K562 (cell line): Measurements from ENCODE around the gene TXNL1. TPM values are rescaled to one million over a fixed set of nuclear protein-coding genes. Genes with fewer than 3 reads are reported as not detected.

Experiments
- IRF2 ChIP-seq: sonication (generic); formaldehyde crosslinking; IDR thresholded peaks from 2 replicates; pipeline ENCODE4 v1.8.1; 2022; ENCODE audit warnings: mild to moderate bottlenecking, missing genetic modification reagents
- NRF1 ChIP-seq, 2 experiments: fragments of 450-650 bp; IDR thresholded peaks in 1 of 2; conservative IDR thresholded peaks in 1 of 2; 2 replicates each; pipeline ENCODE4 v1.6.1; 2014; ENCODE audit warnings: mild to moderate bottlenecking in 2 of 2
- SIN3B ChIP-seq: fragments of 450-650 bp; IDR thresholded peaks from 2 replicates; pipeline ENCODE4 v1.6.1; 2017; ENCODE audit warnings: low read depth, mild to moderate bottlenecking, moderate library complexity
- TAF15 ChIP-seq: fragments of 200-400 bp; formaldehyde crosslinking; IDR thresholded peaks from 2 replicates; pipeline ENCODE4 v1.6.1; 2017; ENCODE audit warnings: mild to moderate bottlenecking, low read depth, low read length, moderate library complexity
- TEAD4 ChIP-seq, 2 experiments: sonication (generic) in 1 of 2; formaldehyde crosslinking in 1 of 2; IDR thresholded peaks; 2 replicates each; pipeline versions ENCODE4 v1.6.1 to v1.8.0; 2012 to 2022; ENCODE audit warnings: borderline replicate concordance in 1 of 2, inconsistent platforms in 1 of 2, low read length in 1 of 2, mild to moderate bottlenecking in 1 of 2, missing genetic modification reagents in 1 of 2
- ZNF184 ChIP-seq: sonication (generic); formaldehyde crosslinking; IDR thresholded peaks from 2 replicates; pipeline ENCODE4 v1.5.0; 2020; ENCODE audit warnings: missing genetic modification reagents
- ZNF232 ChIP-seq: sonication (generic); formaldehyde crosslinking; IDR thresholded peaks from 2 replicates; pipeline ENCODE4 v1.8.0; 2022; ENCODE audit warnings: mild to moderate bottlenecking, missing genetic modification reagents
- ZNF384 ChIP-seq: IDR thresholded peaks from 2 replicates; pipeline ENCODE4 v1.6.1; 2012; ENCODE audit warnings: low read depth, low read length, improper control_type of control experiment
- ZNF77 ChIP-seq: fragments of 250-450 bp; sonication (Bioruptor Pico); IDR thresholded peaks from 2 replicates; pipeline ENCODE4 v1.5.0; 2020
- polyA plus RNA-seq, 8 experiments: library from polyadenylated mRNA; depleted of rRNA in 4 of 8; stranded (reverse) in 5 of 8; unstranded in 3 of 8; fragments of >200 nt; fragmentation: Nextera tagmentation in 2 of 8; fragmentation: Illumina TruSeq in 1 of 8; extraction: Ambion mirVana in 2 of 8; extraction: Trizol in 1 of 8; gene quantifications; 2 replicates each; pipeline versions ENCODE4 v1.2.1 to v1.2.3, GENCODE V29; 2011 to 2014; ENCODE audit warnings: inconsistent platforms in 1 of 8, missing spikeins in 1 of 8
- total RNA-seq, 7 experiments: library from RNA; depleted of rRNA in 6 of 7; stranded (reverse); fragments of >200 nt in 6 of 7; fragmentation: Illumina TruSeq in 2 of 7; extraction: Trizol in 2 of 7; gene quantifications; 2 replicates each; pipeline versions ENCODE4 v1.2.1 to v1.2.3, GENCODE V29; 2011 to 2021; ENCODE audit warnings: low replicate concordance in 1 of 7
- TF ChIP-seq, protein P1 (sequence below), 2 experiments: fragments of 450-650 bp in 1 of 2; IDR thresholded peaks; 2 replicates each; pipeline ENCODE4 v1.6.1; 2011 to 2017; ENCODE audit warnings: low read depth in 2 of 2, antibody characterized with exemption in 1 of 2, borderline replicate concordance in 1 of 2, low read length in 1 of 2, mild to moderate bottlenecking in 1 of 2, mixed read lengths in 1 of 2; ENCODE audit not compliant: control insufficient read depth in 1 of 2
- TF ChIP-seq, protein P2 (sequence below), 2 experiments: fragments of 450-650 bp in 1 of 2; sonication (generic) in 1 of 2; formaldehyde crosslinking in 1 of 2; IDR thresholded peaks; 2 replicates each; pipeline versions ENCODE4 v1.7.1 to v1.9.0; 2016 to 2022; ENCODE audit warnings: inconsistent platforms in 1 of 2, mild to moderate bottlenecking in 1 of 2, missing genetic modification reagents in 1 of 2
- TF ChIP-seq, protein P3 (sequence below): sonication (generic); formaldehyde crosslinking; IDR thresholded peaks from 2 replicates; pipeline ENCODE4 v1.8.0; 2022; ENCODE audit warnings: mild to moderate bottlenecking, missing genetic modification reagents

The TXNL1 gene
- total and polyA plus RNA-seq, 9 of the 15 experiments (the other 6 are each of a cell fraction or from before 2014, with no cell fraction given): 45.4 to 103 (median 65.7) TPM

DNA sequence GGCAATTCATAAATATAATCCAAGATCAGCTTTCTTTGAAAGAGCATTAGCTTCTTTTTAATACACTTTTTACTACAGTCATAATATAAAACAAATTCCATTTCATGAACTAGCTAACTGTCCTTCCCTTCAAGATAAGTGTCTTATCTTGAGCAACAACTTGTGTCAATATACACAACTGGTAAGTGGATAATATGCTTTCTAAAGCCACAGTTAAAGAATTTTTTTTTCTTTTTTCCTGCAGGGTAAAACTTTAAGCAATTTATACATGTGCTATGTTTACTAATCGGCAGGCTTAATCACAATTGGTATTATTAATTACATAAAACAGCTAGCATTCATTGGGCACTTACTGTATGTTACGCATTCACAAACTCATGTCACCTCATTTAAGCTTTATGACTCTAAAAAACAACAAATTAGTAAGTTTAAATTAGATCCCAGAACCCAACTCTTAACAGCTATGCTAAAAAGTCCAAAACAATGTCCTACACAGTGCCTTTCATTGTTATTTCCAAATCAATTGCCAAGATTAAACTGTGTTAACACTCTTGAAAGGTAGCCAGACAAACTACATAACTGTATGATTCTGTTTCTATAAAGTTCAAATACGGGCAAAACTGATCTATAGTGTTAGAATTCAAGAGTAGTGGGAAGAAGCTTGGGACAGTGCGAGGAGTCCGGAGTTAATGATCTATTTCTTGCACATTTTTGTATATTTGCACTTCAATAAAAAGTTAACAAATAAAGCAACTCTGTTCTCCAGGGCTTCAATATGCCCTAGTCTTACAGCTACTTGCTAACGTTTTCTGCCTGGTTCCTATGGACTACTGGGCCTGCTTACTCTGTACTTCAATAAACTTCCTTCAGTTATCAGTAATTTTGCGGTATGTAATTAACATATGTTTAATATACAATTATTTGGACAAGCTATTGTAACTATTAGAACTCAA lies 6.0 kb downstream of the TXNL1 start (continued):
- TF ChIP-seq, protein P1, sequence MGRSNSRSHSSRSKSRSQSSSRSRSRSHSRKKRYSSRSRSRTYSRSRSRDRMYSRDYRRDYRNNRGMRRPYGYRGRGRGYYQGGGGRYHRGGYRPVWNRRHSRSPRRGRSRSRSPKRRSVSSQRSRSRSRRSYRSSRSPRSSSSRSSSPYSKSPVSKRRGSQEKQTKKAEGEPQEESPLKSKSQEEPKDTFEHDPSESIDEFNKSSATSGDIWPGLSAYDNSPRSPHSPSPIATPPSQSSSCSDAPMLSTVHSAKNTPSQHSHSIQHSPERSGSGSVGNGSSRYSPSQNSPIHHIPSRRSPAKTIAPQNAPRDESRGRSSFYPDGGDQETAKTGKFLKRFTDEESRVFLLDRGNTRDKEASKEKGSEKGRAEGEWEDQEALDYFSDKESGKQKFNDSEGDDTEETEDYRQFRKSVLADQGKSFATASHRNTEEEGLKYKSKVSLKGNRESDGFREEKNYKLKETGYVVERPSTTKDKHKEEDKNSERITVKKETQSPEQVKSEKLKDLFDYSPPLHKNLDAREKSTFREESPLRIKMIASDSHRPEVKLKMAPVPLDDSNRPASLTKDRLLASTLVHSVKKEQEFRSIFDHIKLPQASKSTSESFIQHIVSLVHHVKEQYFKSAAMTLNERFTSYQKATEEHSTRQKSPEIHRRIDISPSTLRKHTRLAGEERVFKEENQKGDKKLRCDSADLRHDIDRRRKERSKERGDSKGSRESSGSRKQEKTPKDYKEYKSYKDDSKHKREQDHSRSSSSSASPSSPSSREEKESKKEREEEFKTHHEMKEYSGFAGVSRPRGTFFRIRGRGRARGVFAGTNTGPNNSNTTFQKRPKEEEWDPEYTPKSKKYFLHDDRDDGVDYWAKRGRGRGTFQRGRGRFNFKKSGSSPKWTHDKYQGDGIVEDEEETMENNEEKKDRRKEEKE (IDR thresholded peaks at IDR 0.05; ENCODE audit: borderline replicate concordance in 1 of 2, control insufficient read depth in 1 of 2, low read depth in 2 of 2, low read length in 1 of 2): no peak
- TF ChIP-seq ZNF384 (peak; percentile 68; the same call in 1 of the 2 replicates), TEAD4 (IDR thresholded peaks at IDR 0.05; ENCODE audit: low read length) (peak; percentile 81), TEAD4 (CRISPR knock-in tag; IDR thresholded peaks at IDR 0.05; ENCODE audit: borderline replicate concordance) (no peak), IRF2 (CRISPR knock-in tag) (no peak), ZNF77 (no peak), SIN3B (no peak), ZNF232 (no peak), ZNF184 (CRISPR knock-in tag) (no peak), TAF15 (no peak), NRF1 (conservative IDR thresholded peaks at IDR 0.05 in 1 of 2, IDR thresholded peaks at IDR 0.05 in 1 of 2) (no peak)
- TF ChIP-seq, protein P2, sequence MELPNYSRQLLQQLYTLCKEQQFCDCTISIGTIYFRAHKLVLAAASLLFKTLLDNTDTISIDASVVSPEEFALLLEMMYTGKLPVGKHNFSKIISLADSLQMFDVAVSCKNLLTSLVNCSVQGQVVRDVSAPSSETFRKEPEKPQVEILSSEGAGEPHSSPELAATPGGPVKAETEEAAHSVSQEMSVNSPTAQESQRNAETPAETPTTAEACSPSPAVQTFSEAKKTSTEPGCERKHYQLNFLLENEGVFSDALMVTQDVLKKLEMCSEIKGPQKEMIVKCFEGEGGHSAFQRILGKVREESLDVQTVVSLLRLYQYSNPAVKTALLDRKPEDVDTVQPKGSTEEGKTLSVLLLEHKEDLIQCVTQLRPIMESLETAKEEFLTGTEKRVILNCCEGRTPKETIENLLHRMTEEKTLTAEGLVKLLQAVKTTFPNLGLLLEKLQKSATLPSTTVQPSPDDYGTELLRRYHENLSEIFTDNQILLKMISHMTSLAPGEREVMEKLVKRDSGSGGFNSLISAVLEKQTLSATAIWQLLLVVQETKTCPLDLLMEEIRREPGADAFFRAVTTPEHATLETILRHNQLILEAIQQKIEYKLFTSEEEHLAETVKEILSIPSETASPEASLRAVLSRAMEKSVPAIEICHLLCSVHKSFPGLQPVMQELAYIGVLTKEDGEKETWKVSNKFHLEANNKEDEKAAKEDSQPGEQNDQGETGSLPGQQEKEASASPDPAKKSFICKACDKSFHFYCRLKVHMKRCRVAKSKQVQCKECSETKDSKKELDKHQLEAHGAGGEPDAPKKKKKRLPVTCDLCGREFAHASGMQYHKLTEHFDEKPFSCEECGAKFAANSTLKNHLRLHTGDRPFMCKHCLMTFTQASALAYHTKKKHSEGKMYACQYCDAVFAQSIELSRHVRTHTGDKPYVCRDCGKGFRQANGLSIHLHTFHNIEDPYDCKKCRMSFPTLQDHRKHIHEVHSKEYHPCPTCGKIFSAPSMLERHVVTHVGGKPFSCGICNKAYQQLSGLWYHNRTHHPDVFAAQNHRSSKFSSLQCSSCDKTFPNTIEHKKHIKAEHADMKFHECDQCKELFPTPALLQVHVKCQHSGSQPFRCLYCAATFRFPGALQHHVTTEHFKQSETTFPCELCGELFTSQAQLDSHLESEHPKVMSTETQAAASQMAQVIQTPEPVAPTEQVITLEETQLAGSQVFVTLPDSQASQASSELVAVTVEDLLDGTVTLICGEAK (IDR thresholded peaks at IDR 0.05): peak; percentile 80
- TF ChIP-seq, protein P2 (CRISPR knock-in tag; IDR thresholded peaks at IDR 0.05): no peak
- TF ChIP-seq, protein P3, sequence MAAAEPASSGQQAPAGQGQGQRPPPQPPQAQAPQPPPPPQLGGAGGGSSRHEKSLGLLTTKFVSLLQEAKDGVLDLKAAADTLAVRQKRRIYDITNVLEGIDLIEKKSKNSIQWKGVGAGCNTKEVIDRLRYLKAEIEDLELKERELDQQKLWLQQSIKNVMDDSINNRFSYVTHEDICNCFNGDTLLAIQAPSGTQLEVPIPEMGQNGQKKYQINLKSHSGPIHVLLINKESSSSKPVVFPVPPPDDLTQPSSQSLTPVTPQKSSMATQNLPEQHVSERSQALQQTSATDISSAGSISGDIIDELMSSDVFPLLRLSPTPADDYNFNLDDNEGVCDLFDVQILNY (CRISPR knock-in tag): no peak
